Measurements from ENCODE around the gene GABBR1. TPM values are rescaled to one million over a fixed set of nuclear protein-coding genes. Genes with fewer than 3 reads are reported as not detected.

Gene GABBR1
- polyA plus RNA-seq, 3 donors, result 7.0 to 35.0 (median 17.7) TPM

GRCh38 chr6:29552512-29553051 lies 80.4 kb downstream of the GABBR1 start:
- 23 to 50% (median 28%) methylated on average over 5 of the region's 5 CpGs for WGBS, 3 donors
- no peak overlapping the region for H3K27ac ChIP-seq (ENCODE audit: low read depth, low read length)

GRCh38 chr6:29547573-29547972 lies 85.4 kb downstream of the GABBR1 start:
- 44 to 46% (median 45%) methylated on average over 3 of the region's 3 CpGs for WGBS, 3 donors
- no peak overlapping the region for H3K27ac ChIP-seq (ENCODE audit: low read depth, low read length)

GRCh38 chr6:29537714-29538403 lies 95.1 kb downstream of the GABBR1 start:
- no peak overlapping the region for H3K27ac ChIP-seq (ENCODE audit: low read depth, low read length)
- 76 to 82% (median 76%) methylated on average over 4 of the region's 4 CpGs for WGBS, 3 donors

- 43 to 96% (median 46%) methylated on average over 2 of the region's 2 CpGs for WGBS, 3 donors
- no peak overlapping the region for H3K27ac ChIP-seq (ENCODE audit: low read depth, low read length)
Observed at GRCh38 chr6:29532320-29532951, 100.5 kb downstream of the GABBR1 start.

GRCh38 chr6:29531668-29532067 lies 101.3 kb downstream of the GABBR1 start:
- no peak overlapping the region for H3K27ac ChIP-seq (ENCODE audit: low read depth, low read length)
- 57 to 83% (median 76%) methylated on average over 3 of the region's 3 CpGs for WGBS, 3 donors

- WGBS, 3 donors, result 76 to 96% (median 90%) methylated on average over 2 of the region's 2 CpGs
- no peak overlapping the region for H3K27ac ChIP-seq (ENCODE audit: low read depth, low read length)
Observed at GRCh38 chr6:29530671-29531310, 102.2 kb downstream of the GABBR1 start.

- WGBS, 3 donors, result 92 to 95% (median 92%) methylated on average over 3 of the region's 3 CpGs
- H3K27ac ChIP-seq (ENCODE audit: low read depth, low read length), result no peak overlapping the region
Observed at GRCh38 chr6:29529956-29530355, 103.0 kb downstream of the GABBR1 start.

- WGBS, 3 donors, result 88 to 92% (median 91%) methylated on average over 2 of the region's 2 CpGs
- H3K27ac ChIP-seq (ENCODE audit: low read depth, low read length), result no peak overlapping the region
Observed at GRCh38 chr6:29528988-29529560, 103.9 kb downstream of the GABBR1 start.

GRCh38 chr6:29528300-29528931 lies 104.6 kb downstream of the GABBR1 start:
- 73 to 84% (median 76%) methylated on average over 5 of the region's 5 CpGs for WGBS, 3 donors
- no peak overlapping the region for H3K27ac ChIP-seq (ENCODE audit: low read depth, low read length)

GRCh38 chr6:29527564-29527963 lies 105.4 kb downstream of the GABBR1 start:
- H3K27ac ChIP-seq (ENCODE audit: low read depth, low read length), result no peak overlapping the region
- 70 to 100% (median 78%) methylated on average over 2 of the region's 2 CpGs for WGBS, 3 donors

- H3K27ac ChIP-seq (ENCODE audit: low read depth, low read length), result no peak overlapping the region
- 76 to 89% (median 78%) methylated on average over 1 of the region's 1 CpG for WGBS, 3 donors
Observed at GRCh38 chr6:29527126-29527525, 105.9 kb downstream of the GABBR1 start.

- H3K27ac ChIP-seq (ENCODE audit: low read depth, low read length), result no peak overlapping the region
- WGBS, 3 donors, result 0 to 3% (median 3%) methylated on average over 1 of the region's 1 CpG
Observed at GRCh38 chr6:29525311-29525639, 107.7 kb downstream of the GABBR1 start.

GRCh38 chr6:29524444-29525310 lies 108.3 kb downstream of the GABBR1 start:
- WGBS, 3 donors, result 22 to 63% (median 61%) methylated on average over 7 of the region's 7 CpGs
- no peak overlapping the region for H3K27ac ChIP-seq (ENCODE audit: low read depth, low read length)

- 20 to 77% (median 67%) methylated on average over 2 of the region's 2 CpGs for WGBS, 3 donors
- H3K27ac ChIP-seq (ENCODE audit: low read depth, low read length), result no peak overlapping the region
Observed at GRCh38 chr6:29524044-29524443, 108.9 kb downstream of the GABBR1 start.

GRCh38 chr6:29522227-29522626 lies 110.8 kb downstream of the GABBR1 start:
- H3K27ac ChIP-seq (ENCODE audit: low read depth, low read length), result no peak overlapping the region
- WGBS, 3 donors, result 61 to 80% (median 79%) methylated on average over 2 of the region's 2 CpGs

- WGBS, 3 donors, result 57 to 67% (median 59%) methylated on average over 8 of the region's 8 CpGs
- H3K27ac ChIP-seq (ENCODE audit: low read depth, low read length), result no peak overlapping the region
Observed at GRCh38 chr6:29521006-29521680, 111.8 kb downstream of the GABBR1 start.

- no peak overlapping the region for H3K27ac ChIP-seq (ENCODE audit: low read depth, low read length)
- 78 to 90% (median 82%) methylated on average over 4 of the region's 4 CpGs for WGBS, 3 donors
Observed at GRCh38 chr6:29520232-29520631, 112.8 kb downstream of the GABBR1 start.
